ENCODE measurements around the gene RCAN3.

Gene RCAN3

DNA sequence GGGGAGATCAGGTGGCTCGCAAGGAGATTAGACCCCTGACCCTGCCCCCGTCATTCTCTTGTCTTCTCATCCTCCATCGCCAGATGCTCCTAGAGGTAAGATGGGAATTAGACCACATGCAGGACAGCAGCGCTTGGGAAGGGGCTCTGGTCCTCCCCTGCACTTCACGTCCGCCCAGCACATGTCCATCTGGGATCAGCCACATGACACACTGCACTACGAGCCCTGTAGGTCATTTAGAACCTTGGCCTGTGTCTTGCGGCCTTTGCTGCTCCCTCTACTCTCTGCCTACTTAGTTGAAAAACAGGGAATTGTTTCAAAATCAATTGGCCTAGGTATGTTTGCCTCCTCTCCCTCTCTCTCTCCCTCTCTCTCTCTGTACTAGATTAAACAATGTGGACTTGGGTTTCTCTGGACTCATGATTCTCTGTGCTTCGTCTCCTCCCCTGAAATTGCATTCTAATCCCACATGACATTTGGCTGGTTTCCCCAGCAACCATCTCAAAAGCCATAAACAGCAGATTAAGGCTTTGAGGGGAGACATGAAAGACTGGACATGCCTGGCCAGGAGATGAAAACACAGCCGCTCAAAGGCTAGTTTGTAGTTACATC lies 49.4 kb downstream of the RCAN3 start:
- no peak for DNase-seq

GRCh38 chr1:24553931-24554330 lies 51.3 kb downstream of the RCAN3 start:
- no peak for DNase-seq

GRCh38 chr1:24554714-24555113 lies 52.1 kb downstream of the RCAN3 start:
- DNase-seq, result no peak

DNA sequence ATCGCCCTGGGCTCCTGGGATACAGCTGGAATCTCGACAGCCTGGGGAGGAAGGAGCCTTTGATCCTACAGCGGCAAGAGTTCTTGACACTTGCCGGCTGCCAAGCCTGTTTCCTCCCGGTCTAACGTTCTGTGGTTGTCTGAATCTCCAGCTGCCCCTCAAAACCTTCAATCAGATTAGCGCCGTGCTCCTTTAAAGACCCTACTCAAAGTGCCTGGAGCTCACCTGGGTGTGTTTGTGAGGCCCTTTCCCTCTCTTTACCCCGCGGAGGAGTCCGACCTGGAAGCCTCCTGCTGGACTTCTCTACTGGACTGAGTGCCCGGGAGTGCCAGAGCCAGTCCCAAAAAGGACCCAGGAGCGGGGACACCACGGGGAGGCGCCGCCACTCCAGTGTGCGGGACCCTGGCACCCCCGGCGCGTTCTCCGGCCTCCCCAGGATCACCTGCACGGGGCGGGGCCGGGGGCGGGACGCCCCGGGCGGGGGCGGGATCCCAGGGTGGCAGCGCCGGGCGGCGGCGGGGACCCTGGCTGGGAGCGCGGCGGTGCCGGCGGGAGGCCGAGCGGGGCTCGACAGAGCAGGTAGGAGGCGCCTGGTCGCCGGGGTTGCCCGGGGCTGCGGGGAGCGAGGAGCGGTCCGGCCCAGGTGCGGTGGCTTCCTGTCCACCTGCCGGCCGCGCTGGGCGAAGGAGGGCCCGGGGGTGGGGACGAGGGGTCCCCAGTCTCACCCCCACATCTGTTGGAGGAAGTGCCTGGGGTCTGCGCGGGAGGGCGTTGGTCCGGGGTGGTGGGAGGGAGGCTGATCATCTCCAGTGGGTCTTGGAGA lies 53.2 kb downstream of the RCAN3 start, which contains the start of gene NCMAP:
Gene NCMAP (plus strand): TSS at position 497 of the 823 bp plus-strand sequence. CDS start 39,344 bp downstream, outside the sequence.
- DNase-seq, result peak; percentile 33

DNA sequence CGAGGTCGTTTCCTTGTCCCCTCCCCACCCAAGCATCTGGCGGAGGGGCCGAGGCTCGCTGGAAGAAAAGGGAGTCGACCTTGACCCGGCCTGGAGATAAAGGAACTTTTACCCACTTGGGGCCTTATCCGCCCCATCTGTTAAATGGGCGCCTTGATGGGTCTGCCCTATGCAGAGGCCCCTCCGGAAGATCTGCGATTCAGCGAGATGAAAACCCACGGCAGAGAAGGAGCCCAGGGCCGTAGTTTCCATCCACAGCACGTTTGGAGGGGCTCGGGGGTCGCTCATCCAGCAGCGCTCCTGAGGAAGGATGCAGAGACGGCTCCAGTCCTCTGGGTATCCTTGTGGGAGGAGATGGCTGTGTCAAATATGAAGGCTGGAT lies 53.8 kb downstream of the RCAN3 start:
- DNase-seq, result no peak

- no peak for DNase-seq
These were observed 54.6 kb downstream of the RCAN3 start for GRCh38 chr1:24557220-24557619.

DNA sequence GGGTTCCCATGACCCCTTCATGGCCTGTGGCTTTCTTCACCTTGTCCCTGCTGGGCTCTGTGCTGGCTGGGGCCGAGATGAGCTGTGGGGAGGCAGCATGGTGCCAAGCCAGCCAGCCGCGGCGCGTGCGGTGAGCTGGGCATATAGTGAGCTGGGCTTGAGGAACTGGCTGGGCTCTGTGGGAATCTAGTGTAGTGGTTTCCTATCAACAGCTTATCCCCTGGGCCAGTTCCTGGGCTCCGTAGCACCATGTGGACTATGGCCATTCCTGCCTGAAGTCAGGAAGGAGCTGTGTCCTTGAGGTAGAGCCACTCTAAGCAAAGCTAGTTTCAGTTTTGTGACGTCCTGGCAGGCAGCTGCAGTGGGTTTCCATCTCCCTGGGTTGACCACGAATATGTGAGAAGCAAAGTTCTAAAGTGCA lies 55.1 kb downstream of the RCAN3 start:
- no peak for DNase-seq

GRCh38 chr1:24558455-24558854 lies 55.8 kb downstream of the RCAN3 start:
- DNase-seq, result no peak

GRCh38 chr1:24558902-24559791 lies 56.5 kb downstream of the RCAN3 start:
- peak; percentile 40 for DNase-seq

DNA sequence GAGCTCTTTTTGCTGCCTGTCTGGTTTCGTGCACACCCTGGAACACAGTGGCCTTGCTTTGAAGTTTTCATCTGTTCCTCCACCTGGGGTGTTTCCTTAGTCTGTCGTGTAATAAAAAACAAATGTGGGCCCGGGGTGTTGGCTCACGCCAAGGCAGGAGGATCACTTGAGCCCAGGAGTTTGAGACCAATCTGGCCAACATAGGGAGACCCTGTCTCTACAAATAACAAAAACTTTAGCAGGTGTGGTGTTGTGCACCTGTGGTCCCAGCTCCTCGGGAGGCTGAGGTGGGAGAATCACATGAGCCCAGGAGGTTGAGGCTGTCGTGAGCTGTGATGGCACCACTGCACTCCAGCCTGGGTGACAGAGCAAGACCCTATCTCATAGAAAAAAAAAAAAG lies 57.7 kb downstream of the RCAN3 start:
- no peak for DNase-seq

GRCh38 chr1:24562625-24563024 lies 60.0 kb downstream of the RCAN3 start:
- no peak for DNase-seq

GRCh38 chr1:24564695-24565094 lies 62.1 kb downstream of the RCAN3 start:
- no peak for DNase-seq

- no peak for DNase-seq
These were observed 63.7 kb downstream of the RCAN3 start for GRCh38 chr1:24566236-24566867.

GRCh38 chr1:24567792-24568388 lies 65.3 kb downstream of the RCAN3 start:
- DNase-seq, result peak; percentile 48

- DNase-seq, result no peak
These were observed 65.8 kb downstream of the RCAN3 start for GRCh38 chr1:24568475-24568874.

DNA sequence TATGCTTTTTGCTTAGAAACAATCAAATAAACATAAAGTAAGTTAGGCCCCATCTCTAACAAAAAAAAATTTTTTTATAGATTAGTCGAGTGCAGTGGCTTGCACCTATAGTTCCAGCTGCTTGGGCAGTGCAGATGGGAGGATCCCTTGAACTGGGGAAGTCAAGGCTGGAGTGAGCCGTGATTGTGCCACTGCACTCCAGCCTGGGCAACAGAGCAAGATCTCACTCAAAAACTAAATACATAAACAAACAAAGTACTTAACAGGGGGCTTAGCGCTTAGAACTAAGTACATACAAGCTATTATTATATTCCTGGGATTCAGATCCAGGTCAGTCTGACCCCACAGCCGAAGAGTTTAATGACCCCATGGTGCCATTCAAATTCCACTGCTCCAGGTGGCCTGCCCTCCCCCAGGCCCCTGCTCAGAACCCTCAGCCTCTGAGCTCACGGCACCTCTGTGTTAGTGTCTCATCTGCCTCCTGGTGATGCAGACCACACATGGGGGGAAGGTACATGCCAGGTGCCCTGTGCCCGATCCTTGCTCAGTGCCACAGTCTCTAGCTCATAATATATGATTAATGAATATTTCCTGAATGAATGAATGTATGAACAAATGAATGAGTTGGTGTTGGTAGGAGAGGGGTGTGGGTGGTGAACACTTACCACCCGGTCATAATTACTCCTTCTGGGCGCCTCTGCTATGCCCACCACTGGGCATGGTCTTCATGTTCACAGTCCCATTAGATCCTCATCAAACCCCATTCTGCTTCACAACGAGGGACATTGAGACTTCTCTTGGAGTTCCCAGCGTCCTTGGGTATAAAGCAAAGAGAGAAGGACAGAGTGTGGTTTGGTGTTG lies 67.9 kb downstream of the RCAN3 start:
- DNase-seq, result no peak

GRCh38 chr1:24572301-24572700 lies 69.7 kb downstream of the RCAN3 start:
- peak; percentile 48 for DNase-seq

- DNase-seq, result no peak
These were observed 73.4 kb downstream of the RCAN3 start for GRCh38 chr1:24575905-24576587.

GRCh38 chr1:24578846-24579245 lies 76.2 kb downstream of the RCAN3 start:
- no peak for DNase-seq

GRCh38 chr1:24580756-24581155 lies 78.1 kb downstream of the RCAN3 start:
- DNase-seq, result no peak

DNA sequence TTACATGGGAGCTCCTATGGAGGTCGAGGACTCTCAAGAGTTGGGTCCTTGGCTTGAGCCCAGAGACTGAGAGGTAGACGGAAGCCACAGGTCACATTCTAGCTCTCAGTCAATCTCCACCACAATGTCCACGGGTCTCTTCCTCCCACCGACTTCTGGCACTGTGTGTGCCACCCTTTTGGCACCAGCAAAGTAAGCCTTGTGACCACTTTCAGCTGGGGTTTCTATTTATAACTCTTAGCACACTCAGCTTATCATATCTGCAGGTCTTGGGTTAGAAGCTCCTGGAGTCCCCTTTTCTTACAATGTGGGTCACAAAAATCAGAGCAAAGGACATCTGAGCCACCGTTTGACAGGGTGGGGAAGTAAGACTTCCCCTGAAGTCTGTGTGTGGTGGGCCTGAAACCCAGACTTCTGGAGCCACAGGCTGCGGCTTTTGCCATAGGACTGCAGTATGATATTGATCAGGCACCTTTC lies 81.6 kb downstream of the RCAN3 start:
- peak; percentile 47 for DNase-seq

Measured in hematopoietic multipotent progenitor cell treated with erythropoietin and hydrocortisone succinate and interleukin-3 and kit ligand, for 4 days (in vitro differentiated cells).